C4-2B (cell line): Measurements from ENCODE around the gene SFTPA1.

ENCODE experiments used
- ZFX ChIP-seq: fragments of 450-650 bp; IDR thresholded peaks from 2 replicates; pipeline ENCODE4 v1.6.1; 2017
- TF ChIP-seq, protein P1 (sequence below): fragments of 450-650 bp; conservative IDR thresholded peaks from 2 replicates; pipeline ENCODE4 v1.5.1; 2017; ENCODE audit warnings: mild to moderate bottlenecking

DNA sequence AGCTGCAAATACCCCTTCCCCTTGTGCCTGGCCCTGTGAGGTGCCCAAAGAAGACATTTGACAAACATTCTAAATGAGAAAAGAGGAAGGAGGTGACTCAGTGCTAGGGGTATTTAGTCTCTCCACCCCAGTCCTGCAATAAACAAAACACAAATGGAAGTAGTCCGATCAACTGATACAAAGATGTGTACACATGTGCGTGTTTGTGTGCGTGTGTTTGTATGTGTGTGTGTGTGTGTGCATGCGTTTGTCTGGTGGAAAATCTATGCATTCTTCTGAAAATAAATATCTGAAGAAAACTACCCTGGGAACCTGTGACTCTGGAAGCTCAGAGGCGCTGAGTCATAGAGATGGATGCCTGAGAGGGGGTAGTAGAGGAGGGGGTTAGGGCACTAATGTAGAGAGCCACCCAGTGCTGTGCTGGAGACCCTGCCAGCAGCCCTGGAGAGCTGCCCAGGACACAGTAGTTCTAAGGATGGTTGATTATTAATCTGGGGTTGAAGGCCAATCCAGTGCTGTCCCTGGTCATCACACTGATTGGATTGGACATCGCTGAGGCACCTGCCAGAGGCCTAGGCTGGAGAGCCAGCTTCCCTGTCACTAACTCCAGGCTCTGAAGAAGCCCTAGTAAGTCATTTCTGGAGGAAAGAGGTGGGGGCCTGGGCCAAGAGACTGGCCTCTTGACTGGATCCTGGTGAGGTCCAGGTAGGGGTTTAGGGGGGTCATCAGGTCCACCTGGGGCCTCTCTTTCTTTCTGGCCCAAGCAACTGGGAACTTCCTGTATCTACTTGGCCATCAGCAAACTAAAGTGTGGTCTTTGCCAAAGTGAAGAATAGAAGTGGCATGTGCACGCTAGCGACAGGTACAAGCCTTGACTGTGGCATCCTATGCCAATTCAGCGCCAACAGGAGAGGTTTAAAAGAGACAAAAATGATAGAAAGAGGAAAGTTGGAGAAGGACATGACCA lies 18.5 kb downstream of the SFTPA1 start:
- TF ChIP-seq, protein P1, sequence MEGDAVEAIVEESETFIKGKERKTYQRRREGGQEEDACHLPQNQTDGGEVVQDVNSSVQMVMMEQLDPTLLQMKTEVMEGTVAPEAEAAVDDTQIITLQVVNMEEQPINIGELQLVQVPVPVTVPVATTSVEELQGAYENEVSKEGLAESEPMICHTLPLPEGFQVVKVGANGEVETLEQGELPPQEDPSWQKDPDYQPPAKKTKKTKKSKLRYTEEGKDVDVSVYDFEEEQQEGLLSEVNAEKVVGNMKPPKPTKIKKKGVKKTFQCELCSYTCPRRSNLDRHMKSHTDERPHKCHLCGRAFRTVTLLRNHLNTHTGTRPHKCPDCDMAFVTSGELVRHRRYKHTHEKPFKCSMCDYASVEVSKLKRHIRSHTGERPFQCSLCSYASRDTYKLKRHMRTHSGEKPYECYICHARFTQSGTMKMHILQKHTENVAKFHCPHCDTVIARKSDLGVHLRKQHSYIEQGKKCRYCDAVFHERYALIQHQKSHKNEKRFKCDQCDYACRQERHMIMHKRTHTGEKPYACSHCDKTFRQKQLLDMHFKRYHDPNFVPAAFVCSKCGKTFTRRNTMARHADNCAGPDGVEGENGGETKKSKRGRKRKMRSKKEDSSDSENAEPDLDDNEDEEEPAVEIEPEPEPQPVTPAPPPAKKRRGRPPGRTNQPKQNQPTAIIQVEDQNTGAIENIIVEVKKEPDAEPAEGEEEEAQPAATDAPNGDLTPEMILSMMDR = no peak
- TF ChIP-seq ZFX = no peak
